HCT116 (cell line): ENCODE measurements around the gene SLC7A7.

Experiments
- CBX3 ChIP-seq: IDR thresholded peaks from 2 replicates; pipeline ENCODE4 v1.6.1; 2012; ENCODE audit warnings: low read depth
- CEBPB ChIP-seq: IDR thresholded peaks from 2 replicates; pipeline ENCODE4 v1.6.1; 2012; ENCODE audit warnings: low read depth
- EGR1 ChIP-seq: IDR thresholded peaks from 2 replicates; pipeline ENCODE4 v1.6.1; 2012; ENCODE audit warnings: low read depth
- EZH2 ChIP-seq: fragments of 200-600 bp; sonication (generic); IDR thresholded peaks from 2 replicates; pipeline ENCODE4 v1.6.1; 2017; ENCODE audit warnings: antibody characterized with exemption, mixed run types
- EZH2phosphoT487 ChIP-seq: fragments of 200-600 bp; IDR thresholded peaks from 2 replicates; pipeline ENCODE4 v1.6.1; 2018; ENCODE audit warnings: antibody characterized with exemption, borderline replicate concordance
- POLR2A ChIP-seq: IDR thresholded peaks from 2 replicates; pipeline ENCODE4 v1.7.0; 2011; ENCODE audit warnings: borderline replicate concordance; ENCODE audit not compliant: insufficient read depth, insufficient read length; ENCODE audit errors: extremely low read depth
- POLR2AphosphoS5 ChIP-seq: IDR thresholded peaks from 2 replicates; pipeline ENCODE4 v1.6.1; 2011; ENCODE audit warnings: mild to moderate bottlenecking, low read depth, low read length, moderate library complexity
- SRF ChIP-seq: IDR thresholded peaks from 2 replicates; pipeline ENCODE4 v1.6.1; 2012; ENCODE audit warnings: low read depth
- TCF7L2 ChIP-seq: IDR thresholded peaks from 2 replicates; pipeline ENCODE4 v1.7.0; 2011; ENCODE audit warnings: borderline replicate concordance, inconsistent platforms; ENCODE audit not compliant: insufficient read depth, insufficient read length; ENCODE audit errors: extremely low read depth
- YY1 ChIP-seq: IDR thresholded peaks from 2 replicates; pipeline ENCODE4 v1.6.1; 2011; ENCODE audit warnings: low read length, low read depth, moderate library complexity, mild to moderate bottlenecking; ENCODE audit not compliant: insufficient replicate concordance; ENCODE audit errors: extremely low read depth
- TF ChIP-seq, protein P1 (sequence below), 3 experiments: fragments of 200-600 bp in 1 of 3; sonication (generic) in 1 of 3; IDR thresholded peaks in 2 of 3; conservative IDR thresholded peaks in 1 of 3; 2 replicates each; pipeline ENCODE4 v1.5.1; 2012 to 2017; ENCODE audit warnings: low read depth in 2 of 3, low read length in 2 of 3, antibody characterized with exemption in 1 of 3, borderline replicate concordance in 1 of 3, control low read depth in 1 of 3, mild to moderate bottlenecking in 1 of 3, mixed read lengths in 1 of 3, mixed run types in 1 of 3, moderate library complexity in 1 of 3; ENCODE audit not compliant: insufficient read depth in 1 of 3
- TF ChIP-seq, protein P2 (sequence below): IDR thresholded peaks from 2 replicates; pipeline ENCODE4 v1.6.1; 2011; ENCODE audit warnings: mild to moderate bottlenecking, low read length, moderate library complexity; ENCODE audit not compliant: insufficient replicate concordance; ENCODE audit errors: extremely low read depth
- TF ChIP-seq, protein P3 (sequence below): IDR thresholded peaks from 2 replicates; pipeline ENCODE4 v1.6.1; 2012

DNA sequence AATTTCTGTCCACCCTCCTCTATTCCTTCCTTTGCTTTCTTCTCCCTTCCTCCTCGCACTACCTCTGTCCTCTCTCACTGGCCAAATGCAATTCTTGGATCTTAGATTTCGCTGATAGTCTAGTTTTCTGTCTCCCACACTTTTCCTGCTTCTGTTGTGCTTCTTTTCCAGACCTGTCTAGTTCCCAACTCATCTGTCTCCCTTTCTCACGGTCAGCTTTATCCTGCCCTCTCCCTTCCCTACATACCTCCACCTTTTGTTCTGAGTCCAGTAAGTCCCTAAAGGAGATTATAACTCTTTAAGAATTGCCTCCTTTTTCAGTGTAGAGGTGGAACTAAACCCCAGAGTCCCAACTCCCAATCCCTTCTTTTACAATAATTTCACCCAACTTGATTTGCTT lies 20.3 kb upstream of the SLC7A7 start:
- no peak for TF ChIP-seq EZH2phosphoT487
- TF ChIP-seq, protein P1, sequence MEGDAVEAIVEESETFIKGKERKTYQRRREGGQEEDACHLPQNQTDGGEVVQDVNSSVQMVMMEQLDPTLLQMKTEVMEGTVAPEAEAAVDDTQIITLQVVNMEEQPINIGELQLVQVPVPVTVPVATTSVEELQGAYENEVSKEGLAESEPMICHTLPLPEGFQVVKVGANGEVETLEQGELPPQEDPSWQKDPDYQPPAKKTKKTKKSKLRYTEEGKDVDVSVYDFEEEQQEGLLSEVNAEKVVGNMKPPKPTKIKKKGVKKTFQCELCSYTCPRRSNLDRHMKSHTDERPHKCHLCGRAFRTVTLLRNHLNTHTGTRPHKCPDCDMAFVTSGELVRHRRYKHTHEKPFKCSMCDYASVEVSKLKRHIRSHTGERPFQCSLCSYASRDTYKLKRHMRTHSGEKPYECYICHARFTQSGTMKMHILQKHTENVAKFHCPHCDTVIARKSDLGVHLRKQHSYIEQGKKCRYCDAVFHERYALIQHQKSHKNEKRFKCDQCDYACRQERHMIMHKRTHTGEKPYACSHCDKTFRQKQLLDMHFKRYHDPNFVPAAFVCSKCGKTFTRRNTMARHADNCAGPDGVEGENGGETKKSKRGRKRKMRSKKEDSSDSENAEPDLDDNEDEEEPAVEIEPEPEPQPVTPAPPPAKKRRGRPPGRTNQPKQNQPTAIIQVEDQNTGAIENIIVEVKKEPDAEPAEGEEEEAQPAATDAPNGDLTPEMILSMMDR (IDR thresholded peaks at IDR 0.05 in 2 of 3, conservative IDR thresholded peaks at IDR 0.05 in 1 of 3; ENCODE audit: borderline replicate concordance in 1 of 3, insufficient read depth in 1 of 3, low read depth in 2 of 3, low read length in 2 of 3): no peak
- TF ChIP-seq POLR2AphosphoS5: no peak
- no peak for TF ChIP-seq YY1
- TF ChIP-seq, protein P2, sequence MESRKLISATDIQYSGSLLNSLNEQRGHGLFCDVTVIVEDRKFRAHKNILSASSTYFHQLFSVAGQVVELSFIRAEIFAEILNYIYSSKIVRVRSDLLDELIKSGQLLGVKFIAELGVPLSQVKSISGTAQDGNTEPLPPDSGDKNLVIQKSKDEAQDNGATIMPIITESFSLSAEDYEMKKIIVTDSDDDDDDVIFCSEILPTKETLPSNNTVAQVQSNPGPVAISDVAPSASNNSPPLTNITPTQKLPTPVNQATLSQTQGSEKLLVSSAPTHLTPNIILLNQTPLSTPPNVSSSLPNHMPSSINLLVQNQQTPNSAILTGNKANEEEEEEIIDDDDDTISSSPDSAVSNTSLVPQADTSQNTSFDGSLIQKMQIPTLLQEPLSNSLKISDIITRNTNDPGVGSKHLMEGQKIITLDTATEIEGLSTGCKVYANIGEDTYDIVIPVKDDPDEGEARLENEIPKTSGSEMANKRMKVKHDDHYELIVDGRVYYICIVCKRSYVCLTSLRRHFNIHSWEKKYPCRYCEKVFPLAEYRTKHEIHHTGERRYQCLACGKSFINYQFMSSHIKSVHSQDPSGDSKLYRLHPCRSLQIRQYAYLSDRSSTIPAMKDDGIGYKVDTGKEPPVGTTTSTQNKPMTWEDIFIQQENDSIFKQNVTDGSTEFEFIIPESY: no peak
- no peak for TF ChIP-seq SRF
- TF ChIP-seq POLR2A: no peak
- TF ChIP-seq TCF7L2: no peak
- no peak for TF ChIP-seq EZH2
- TF ChIP-seq, protein P3, sequence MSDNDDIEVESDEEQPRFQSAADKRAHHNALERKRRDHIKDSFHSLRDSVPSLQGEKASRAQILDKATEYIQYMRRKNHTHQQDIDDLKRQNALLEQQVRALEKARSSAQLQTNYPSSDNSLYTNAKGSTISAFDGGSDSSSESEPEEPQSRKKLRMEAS: no peak
- TF ChIP-seq EGR1: no peak
- TF ChIP-seq CBX3: no peak
- no peak for TF ChIP-seq CEBPB
